ENCODE results near the gene PACSIN2. TPM values are rescaled to one million over a fixed set of nuclear protein-coding genes. Genes with fewer than 3 reads are reported as not detected.

Gene PACSIN2
- total RNA-seq, 1 donor from 2014 or later = 56.6 TPM

DNA sequence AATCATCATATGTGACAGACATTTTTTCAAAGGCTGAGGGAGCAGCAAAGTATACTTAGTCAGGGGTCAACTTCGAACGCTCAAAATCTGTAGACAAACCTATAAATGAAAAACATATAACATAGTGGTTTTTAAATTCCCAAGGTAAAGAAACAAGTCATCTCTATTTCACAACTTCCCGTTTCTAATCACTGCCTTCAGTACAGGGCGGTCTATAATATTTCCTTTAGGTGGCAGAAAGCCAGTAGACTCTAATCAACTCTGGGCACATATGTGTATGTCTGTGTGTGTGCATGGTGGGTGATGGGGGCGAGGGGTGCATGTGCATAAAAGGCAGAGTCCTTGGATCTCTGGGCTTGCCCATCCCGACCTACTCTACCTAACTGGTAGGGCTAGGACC is 102.9 kb downstream of the PACSIN2 start:
- Mint-ChIP-seq H3K9me3 (no peaks in the 10 kb centered on the region), H3K27ac (no peak overlapping the region), H3K36me3 (no peaks in the 10 kb centered on the region), H3K4me3 (no peak overlapping the region), H3K27me3 (ENCODE audit: low read depth) (no peaks in the 10 kb centered on the region), H3K4me1 (peaks cover 10% of the 10 kb centered on the region)
- TF ChIP-seq, protein P1, sequence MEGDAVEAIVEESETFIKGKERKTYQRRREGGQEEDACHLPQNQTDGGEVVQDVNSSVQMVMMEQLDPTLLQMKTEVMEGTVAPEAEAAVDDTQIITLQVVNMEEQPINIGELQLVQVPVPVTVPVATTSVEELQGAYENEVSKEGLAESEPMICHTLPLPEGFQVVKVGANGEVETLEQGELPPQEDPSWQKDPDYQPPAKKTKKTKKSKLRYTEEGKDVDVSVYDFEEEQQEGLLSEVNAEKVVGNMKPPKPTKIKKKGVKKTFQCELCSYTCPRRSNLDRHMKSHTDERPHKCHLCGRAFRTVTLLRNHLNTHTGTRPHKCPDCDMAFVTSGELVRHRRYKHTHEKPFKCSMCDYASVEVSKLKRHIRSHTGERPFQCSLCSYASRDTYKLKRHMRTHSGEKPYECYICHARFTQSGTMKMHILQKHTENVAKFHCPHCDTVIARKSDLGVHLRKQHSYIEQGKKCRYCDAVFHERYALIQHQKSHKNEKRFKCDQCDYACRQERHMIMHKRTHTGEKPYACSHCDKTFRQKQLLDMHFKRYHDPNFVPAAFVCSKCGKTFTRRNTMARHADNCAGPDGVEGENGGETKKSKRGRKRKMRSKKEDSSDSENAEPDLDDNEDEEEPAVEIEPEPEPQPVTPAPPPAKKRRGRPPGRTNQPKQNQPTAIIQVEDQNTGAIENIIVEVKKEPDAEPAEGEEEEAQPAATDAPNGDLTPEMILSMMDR (IDR thresholded peaks at IDR 0.05; ENCODE audit: unreplicated experiment) = no peak
- no peak for DNase-seq (ENCODE audit: low spot score in 2 of 2, unreplicated experiment in 2 of 2)

DNA sequence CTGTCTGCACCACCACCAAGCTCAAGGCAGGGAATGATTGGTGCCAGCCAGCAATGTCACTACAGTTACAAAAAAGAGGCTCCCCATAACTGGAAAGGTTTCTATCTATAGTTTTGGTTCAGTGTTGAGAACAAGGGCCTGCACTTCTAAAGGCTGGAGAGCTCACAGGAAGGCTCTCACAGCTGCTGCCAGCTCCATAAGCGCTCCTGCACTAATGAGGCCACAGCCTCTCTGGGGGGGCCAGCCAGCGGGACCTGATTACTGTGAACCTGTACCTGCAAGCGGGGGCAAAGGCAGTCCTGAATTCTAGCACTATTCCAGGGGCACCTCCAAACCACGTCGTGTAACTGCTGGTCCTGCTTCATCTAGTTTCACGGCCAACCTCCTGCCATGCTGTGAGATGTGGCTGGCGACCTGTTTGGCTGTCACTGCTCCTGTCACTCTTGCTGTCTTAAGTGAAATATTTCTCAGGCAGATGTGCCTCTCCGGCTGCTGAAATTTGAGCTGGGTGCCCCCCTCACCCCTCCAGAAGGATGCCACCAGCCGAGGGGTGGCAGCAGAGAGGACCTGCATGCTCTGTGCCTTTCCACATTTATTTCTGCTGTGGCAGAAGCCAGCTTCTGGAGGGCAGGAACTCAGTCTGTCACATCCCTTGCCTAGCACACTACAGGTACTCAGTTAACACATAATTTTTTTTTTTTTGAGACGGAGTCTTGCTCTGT is 104.6 kb downstream of the PACSIN2 start:
- no peak for DNase-seq (ENCODE audit: low spot score in 2 of 2, unreplicated experiment in 2 of 2)
- Mint-ChIP-seq H3K36me3 (no peaks in the 10 kb centered on the region), H3K27me3 (ENCODE audit: low read depth) (no peaks in the 10 kb centered on the region), H3K4me3 (no peak overlapping the region), H3K9me3 (no peaks in the 10 kb centered on the region), H3K27ac (no peak overlapping the region), H3K4me1 (peaks cover 1% of the 10 kb centered on the region)
- TF ChIP-seq, protein P1 (IDR thresholded peaks at IDR 0.05; ENCODE audit: unreplicated experiment) = no peak

DNA sequence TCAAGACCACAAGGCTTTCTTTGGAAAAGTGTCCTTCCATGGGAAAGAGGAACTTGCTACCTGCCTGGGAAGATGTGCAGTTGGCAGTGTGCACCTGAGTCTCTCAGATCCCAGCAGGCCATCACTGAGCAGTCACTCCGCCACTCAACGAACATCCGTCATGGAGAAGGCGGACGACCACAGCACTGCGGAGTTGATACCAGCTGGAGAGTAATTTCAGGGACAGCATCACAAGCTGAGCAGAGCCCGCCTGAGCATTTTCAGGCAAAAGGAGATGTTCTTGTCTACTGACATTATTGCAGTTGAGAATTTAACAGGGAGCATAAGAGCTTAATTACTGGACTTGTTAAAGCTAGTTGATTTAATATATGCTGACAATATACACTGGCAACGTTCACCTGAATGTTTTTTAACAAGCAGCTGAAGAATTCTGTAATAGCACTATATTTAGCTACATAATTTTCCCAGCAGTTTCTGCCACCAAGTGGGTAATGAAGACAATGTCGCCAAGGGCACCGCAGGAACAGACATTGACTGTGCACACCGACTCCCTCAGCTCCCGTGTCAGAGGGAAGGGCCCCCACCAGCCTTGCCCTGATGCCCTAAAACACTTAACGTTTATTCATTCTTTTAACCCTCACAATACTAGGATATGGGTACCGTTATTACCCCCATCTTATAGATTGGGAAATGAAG is 105.4 kb downstream of the PACSIN2 start:
- Mint-ChIP-seq H3K9me3 (no peaks in the 10 kb centered on the region), H3K4me3 (no peak overlapping the region), H3K27ac (no peak overlapping the region), H3K36me3 (no peaks in the 10 kb centered on the region), H3K4me1 (no peaks in the 10 kb centered on the region), H3K27me3 (ENCODE audit: low read depth) (no peaks in the 10 kb centered on the region)
- TF ChIP-seq, protein P1 (IDR thresholded peaks at IDR 0.05; ENCODE audit: unreplicated experiment) = no peak
- no peak for DNase-seq (ENCODE audit: low spot score in 2 of 2, unreplicated experiment in 2 of 2)

DNA sequence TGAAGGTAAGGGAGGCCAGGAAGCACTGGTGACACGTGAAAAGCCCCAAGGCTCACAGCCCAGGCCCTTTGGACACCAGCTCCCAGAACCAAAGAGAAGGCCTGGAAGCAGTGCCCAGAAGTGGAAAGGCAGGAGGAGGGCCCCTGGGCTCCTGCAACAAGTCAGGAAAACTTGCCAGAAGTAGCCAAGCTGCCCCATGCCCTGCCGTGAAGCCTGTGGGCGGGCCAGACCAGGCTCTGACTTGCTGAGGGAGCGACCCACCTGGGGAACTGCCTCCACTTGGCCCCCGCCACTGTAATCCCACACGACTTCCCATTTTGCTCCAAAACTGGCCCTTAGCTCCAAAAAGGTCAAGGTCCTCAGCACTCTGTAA is 106.6 kb downstream of the PACSIN2 start:
- TF ChIP-seq, protein P1 (IDR thresholded peaks at IDR 0.05; ENCODE audit: unreplicated experiment) = no peak
- Mint-ChIP-seq H3K4me3 (no peak overlapping the region), H3K27ac (no peak overlapping the region), H3K36me3 (no peaks in the 10 kb centered on the region), H3K27me3 (ENCODE audit: low read depth) (no peaks in the 10 kb centered on the region), H3K9me3 (no peaks in the 10 kb centered on the region), H3K4me1 (no peaks in the 10 kb centered on the region)
- no peak for DNase-seq (ENCODE audit: low spot score in 2 of 2, unreplicated experiment in 2 of 2)

DNA sequence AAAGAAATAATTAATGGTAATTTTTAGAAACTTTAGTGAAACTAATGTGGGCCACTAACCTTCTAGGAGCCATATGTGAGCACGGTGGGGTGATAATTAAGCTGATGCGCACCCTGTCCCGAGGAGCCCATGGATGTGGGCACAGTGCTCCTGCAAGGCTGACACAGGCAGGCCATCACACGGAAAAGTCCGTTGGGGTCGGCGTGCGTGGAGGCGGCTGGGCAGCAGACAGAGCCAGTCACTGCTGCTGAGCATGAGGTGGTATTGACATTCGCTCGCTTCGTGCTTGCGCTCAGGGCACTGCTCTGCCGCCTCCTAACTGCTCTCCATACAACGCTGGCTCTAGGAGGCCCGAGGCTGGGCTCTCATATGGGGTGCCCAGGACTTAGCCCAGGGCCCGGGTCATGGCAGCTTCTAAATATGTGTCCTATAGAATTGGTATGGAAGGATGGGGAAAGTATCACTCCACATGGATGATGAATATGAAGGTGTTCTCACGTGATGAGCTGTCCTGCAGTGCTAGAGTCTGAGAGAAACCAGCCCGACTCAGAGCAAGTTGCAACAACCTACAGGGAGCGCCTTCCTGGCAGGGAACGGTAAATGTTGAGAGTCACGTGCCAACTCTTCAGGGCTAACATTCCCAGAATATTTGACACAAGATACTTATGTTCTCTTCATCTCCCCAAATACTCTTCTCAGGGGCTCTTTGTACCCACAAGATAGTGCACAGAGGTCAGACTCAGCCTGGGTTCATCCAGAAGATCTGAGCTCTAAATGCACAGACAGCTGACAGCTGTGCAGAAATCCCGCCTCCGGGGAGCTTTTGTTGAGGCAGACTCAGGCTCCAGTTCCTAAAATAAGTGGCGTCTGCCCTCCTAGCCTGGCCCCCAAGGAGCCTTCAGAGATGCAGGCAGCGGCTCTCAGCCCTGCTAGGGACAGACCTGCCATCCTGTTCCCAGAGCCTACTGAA is 107.3 kb downstream of the PACSIN2 start:
- TF ChIP-seq, protein P1 (IDR thresholded peaks at IDR 0.05; ENCODE audit: unreplicated experiment) = no peak
- H3K4me1 Mint-ChIP-seq = no peaks in the 10 kb centered on the region
- H3K27me3 Mint-ChIP-seq (ENCODE audit: low read depth) = no peaks in the 10 kb centered on the region
- peaks cover 2% of the 10 kb centered on the region for H3K36me3 Mint-ChIP-seq
- no peak overlapping the region for H3K27ac Mint-ChIP-seq
- no peak for DNase-seq (ENCODE audit: low spot score in 2 of 2, unreplicated experiment in 2 of 2)
- H3K9me3 Mint-ChIP-seq = no peaks in the 10 kb centered on the region
- H3K4me3 Mint-ChIP-seq = no peak overlapping the region

Measured in mesothelial cell of epicardium (in vitro differentiated cells).